LHCN-M2 (cell line): ENCODE results near the gene PLA2G2E. TPM values are rescaled to one million over a fixed set of nuclear protein-coding genes. Genes with fewer than 3 reads are reported as not detected.
"Not testable (repeated sequence)": the region's sequence is repeated elsewhere in the genome, so short reads cannot be mapped to it uniquely, and the experiment has no call there.

Source experiments
- DNase-seq: peaks from one replicate; pipeline ENCODE4 v3.0.0-alpha.2; 2012; ENCODE audit warnings: low read depth
- total RNA-seq: library from RNA; depleted of rRNA; stranded (reverse); fragments of >200 nt; gene quantifications from 2 replicates; pipeline ENCODE4 v1.2.3, GENCODE V29; 2014

PLA2G2E gene
- total RNA-seq, 1 experiment from 2014 or later, result not detected

DNA sequence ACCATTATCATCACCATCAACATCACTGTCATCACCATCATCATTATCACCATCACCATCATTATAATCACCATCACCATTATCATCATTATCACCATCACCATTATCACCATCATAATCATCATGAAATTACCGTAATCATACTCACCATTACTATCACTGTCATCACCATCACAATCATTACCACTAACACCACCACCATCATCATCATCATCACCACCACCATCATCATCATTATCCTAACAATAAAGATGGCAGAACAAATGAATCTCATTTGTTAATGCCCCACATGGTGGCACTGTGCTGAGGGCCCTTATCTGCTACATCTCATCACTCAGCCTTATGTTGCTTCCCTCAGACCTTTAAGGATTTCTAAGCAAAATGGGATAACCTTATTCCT, 9.4 kb upstream of the PLA2G2E start:
- no peak for DNase-seq

DNA sequence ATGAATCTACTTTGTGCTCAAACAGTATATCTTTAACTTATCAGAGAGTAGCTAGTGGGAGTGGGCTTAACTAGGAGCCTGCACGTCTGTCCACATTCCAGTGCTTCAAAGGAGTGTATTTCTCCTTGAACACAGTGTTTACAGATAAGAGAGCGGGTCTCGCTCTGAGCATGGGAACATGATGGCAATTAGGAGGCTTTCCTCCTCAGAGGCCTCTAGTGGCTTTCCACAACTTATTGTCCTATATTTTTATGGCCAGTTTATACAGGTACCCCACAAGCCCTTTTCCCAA, 3.7 kb upstream of the PLA2G2E start:
- not testable (repeated sequence) for DNase-seq

DNA sequence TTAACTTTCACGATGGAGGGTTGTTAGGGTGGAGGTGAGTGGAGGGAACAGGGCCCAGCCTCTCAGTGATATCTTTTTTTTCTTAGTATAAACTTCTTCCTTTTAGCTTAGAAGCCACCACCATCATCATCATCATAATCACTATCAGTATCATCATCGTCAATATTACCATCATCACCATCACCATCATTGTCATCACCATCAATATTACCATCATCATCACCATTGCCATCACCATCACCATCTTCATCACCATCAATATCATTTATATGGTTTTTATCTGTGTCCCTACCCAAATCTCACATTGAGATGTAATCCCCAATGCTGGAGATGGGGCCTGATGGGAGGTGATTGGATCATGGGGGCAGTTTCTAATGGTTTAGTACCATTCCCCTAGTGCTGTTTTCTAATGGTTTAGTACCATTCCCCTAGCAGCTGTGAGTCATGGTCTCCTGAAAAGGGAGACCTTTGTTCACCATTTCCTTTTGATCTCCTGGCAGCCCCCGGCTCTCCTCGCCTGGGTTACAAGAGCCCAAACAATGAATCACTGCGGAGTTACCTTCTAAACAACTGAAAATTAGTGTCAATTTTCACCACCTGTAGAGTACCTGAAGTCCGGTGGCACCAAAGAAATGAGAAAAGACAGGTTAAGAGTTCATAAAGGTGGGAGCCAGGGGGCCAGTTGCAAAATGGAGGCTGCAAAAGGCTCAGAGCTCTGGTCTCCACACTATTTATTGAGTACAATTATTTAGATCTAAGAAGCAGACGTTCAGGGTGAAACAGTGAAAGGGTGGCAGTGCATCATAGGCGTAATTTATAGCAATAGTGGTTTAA, 3.1 kb upstream of the PLA2G2E start:
- DNase-seq, result no peak

DNA sequence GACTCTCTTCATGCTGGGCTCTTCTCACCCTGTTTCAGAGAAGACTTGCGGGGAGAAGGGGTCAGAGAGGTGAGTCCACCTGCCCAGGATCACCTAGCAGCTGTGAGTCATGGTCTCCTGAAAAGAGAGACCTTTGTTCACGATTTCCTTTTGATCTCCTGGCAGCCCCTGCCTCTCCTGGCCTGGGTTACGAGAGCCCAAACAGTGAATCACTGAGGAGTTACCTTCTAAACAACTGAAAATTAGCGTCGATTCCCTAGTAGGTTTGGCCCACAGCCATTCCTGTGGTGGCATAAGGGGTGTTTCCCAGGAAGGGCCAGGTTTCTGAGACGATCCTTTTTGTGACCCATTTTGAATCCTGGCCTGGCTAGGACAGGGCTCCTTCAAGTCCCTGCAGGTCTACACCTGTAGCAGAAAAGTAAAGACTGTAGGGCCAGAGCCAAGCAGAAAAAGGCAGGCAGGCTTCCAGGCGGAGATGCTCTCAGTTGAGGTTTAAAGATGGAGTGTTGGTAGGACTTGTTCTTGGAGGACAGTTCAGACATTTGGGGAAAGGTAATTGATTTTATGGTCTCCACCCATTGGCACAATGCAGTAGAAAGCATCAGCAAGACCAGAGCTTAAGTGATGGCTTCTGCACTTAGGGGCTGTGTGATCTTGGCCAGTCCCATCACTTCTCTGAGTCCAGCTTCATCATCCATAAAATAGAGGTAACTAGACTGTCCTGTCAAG, 2.1 kb upstream of the PLA2G2E start:
- no peak for DNase-seq

DNA sequence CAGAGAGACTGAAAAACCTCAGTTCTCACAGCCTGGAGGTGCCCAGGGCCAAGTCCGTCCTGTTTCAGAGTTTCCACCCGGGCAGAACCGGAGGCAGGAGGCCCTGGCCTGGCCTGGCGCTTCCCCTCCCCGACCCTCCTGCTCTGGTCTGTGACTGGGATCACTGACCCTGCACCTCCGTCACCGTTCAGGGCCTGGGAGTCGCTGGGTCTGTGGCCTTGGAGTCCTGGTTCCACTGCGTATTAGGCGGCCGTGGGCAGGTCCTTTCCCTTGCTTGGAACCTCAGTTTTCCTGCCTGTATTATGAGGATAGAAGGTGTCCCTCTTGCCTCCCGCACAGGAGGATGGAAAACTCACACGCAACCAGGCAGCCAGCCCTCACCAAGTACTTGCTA, 533 bp upstream of the PLA2G2E start:
- DNase-seq, result no peak

DNA sequence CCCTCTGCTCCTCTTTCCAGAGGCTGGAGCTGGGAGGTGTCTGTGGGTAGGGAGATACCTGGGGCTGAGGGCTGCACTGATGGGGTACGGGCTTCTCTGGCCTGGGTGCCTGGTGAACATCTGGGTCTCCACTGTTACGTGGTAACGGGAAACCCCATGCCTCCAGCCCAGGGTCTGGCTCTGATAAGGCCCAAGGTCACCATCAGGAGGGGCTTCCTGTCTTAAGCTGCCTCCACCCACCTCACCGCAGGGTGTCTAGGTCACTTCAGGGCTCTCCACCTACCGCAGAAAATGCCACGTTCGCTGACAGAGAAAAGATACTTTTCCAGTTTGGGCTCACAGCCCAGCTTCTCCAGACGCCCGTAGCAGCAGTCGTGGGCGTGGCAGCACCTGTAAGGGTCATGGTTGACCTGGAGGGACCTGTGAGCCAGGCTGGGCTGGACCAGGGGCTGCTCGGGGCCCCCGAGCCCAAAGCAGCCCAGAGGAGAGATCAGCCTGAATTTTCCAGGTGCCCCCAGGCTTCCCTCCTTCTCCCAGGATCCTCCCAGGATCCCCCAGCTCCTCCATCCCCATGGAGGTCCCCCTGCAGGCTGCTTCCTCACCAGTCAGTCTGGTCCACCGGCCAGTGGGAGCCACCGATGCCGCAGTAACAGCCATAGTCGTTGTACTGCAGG, 1.3 kb downstream of the PLA2G2E start:
- DNase-seq, result no peak

DNA sequence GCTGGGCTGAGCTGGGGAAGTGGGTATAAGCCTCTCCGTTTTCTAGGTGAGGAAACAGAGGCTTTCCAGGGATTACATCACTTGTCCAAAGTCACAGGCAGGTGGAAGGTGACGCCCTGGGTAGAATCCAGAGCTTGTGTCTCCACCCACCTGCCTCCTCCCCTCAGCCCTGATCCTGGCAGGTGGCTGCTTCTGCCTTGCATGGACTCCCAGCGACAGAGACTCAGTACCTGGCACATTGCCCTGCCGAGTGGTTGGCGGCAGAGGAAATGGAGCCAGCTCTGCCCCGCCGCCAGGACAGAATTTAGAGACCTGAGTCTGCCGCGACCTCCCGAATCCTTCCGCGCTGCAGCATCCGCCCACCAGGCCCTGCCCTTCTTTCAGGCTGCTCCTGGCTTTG, 2.1 kb downstream of the PLA2G2E start:
- DNase-seq, result no peak

DNA sequence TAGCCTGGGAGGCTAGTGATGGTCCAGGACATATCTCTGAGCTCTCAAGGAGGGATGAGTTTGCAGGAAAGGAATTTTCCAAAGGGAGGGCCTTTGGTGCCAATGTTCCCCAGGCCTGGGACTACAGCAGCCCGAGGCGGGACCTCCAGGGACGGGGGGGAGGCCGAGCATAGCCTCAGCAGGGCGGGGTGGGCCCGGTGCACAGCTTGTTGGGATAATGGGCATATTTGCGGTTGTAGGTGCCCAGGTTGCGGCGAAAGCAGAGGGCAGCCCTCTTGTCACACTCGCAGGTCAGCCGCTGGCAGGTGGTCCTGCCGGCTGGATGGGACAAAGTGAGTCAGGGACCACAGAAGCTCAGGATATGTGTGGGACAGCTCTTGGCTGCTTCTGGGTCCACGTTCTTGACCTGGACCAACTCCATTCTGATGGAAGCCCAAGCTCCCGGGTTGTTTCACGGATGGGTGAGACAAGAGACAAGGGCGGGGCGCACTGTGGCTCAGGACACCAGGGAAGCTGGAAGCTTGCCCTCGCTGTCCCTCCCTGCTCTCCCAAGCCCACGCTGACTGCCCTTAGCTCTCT, 3.2 kb downstream of the PLA2G2E start:
- DNase-seq, result no peak

DNA sequence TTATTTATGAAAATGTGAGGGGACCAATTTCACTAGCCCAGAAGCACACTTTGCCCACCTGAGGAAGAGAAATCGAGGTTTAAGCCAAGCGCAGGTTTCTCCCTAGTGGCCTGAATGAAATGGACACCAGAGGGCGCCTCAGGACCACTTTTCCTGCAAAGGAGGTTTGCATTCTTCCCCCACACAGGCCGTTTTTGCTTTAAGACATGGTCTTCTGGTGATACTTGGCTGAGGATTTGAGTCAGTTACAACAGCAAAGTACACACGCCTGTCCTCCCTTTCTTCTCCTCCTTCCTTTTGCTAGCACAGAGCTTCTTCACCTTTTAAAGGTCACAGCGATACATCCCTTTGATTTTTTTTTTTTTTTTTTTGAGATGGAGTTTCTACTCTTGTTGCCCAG, 5.4 kb downstream of the PLA2G2E start:
- peak; percentile 63 for DNase-seq

DNA sequence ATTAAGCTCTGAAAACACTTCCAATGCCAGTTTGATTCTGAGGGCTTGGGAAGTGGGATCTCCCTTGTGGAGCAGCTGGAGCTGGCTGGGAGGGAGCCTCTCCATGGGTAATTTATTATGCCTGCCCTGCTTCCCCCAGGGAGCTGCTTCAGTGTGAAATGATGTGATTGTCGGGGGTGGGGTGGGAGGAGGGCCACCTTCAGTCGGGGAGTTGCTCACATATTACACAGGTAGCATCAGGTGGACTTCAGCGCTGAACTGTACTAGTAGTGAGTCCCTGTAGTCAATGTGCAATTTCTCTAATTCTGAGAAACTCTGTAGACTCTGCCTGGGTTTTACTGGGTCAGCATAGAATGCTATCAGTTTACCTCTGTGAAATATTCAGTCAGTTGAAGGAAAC, 12.8 kb downstream of the PLA2G2E start:
- no peak for DNase-seq

DNA sequence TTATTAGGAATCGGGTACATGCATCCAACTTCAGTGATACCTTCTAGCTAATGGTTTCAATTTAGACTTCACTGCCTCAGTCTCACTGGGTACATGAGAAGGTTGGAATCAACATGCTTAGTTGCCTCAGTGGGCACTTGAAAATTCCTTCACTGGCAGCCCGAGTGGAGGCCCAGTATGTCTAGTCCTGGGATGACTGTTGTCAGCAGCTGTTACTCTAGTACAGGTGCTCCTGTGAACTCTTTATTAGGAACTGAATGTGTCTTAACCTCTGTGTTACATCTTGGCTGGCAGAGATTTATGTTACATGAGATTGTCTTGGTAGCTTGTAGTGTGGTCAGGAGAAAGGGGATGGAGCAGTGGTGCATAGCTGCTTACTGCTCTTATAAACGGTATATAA, 13.4 kb downstream of the PLA2G2E start:
- peak; percentile 16 for DNase-seq

DNA sequence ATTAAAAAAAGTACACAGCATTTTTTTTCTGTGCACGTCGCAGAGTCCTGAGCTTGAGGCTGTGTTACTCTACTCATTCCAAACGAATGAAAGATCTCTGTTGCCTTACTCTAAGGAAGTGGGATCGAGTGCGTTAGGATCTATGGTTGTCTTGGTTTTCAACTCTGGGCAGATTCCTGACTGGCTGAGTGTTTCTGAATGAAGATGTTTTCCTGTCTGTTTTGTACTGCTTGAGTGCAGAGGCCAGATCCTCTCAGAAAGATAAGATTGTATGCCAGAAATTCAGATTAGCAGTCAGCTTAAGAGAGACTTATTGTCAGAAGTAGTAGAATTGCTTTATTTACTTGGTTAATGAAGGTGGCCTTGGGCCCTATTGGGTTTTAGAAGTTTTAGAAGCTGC, 14.0 kb downstream of the PLA2G2E start:
- DNase-seq, result peak; percentile 18

DNA sequence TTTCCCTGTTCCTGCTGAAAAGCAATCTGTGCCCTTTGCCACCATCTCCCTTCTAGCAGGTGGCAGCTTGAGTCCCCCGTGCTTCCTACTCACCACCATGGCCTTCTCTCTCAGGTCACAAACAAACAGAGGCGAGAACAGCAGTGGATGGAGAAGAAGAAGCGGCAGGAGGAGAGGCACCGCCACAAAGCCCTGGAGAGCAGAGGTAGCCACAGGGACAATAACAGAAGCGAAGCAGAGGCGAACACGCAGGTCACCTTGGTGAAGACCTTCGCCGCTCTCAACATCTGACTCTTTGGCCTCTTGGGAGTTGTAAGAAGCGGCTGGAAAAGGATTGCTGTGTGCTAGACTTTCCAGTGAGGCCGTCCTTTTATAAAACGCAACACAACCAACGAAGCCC, 16.0 kb downstream of the PLA2G2E start:
- DNase-seq, result no peak

DNA sequence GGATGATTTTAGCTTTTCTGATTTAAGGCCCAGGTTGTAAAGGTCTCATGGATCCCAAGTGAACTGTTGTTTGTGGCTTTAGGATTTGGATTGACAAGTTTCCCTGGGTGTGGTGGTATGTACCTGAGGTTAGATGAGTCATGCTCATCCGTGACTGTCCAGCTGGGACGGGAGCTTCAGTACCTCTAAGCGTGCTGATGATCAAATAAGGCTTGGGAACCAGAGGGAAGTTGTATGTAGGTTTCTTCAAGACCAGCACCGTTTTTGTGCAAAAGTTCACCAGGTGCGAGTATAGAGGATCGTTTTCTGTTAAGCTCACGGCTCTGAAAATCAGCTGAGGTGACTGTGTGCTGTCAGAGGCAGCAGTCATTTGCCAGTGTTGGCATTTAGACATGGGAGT, 19.8 kb downstream of the PLA2G2E start:
- no peak for DNase-seq

DNA sequence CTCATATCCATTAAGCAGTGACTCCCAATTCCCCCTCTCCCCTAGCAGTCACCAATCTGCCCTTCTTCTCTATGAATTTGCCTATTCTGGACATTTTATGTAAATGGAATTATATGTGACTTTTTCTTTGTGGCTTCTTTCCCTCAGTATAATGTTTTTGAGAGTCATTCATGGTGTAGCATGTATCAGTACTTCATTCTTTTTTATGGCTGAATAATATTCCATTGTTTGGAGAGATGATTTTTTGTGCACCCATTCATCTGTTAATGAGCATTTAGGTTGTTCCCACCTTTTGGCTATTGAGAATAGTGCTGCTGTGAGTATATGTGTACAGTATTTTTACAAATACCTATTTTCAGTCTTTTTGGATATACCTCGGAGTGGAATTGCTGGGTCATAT, 21.8 kb downstream of the PLA2G2E start:
- DNase-seq, result no peak

DNA sequence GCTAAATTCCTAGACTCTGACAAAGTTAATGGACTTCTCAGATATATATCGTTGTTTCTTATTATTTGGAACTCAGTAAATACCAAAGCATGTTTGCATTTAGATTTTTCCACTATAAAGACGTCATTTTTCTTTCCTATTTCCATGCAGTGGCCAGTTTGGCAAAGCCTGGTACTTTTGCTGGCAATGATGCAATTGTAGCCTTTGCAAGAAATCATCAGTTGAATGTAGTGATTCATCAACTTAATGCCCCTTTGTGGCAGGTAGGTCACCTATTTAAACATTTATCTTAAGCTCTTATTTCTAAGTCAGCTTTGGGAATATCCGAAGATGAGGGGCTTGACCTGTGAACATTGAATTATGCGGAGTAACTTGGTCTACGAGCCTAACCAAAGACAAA, 29.2 kb downstream of the PLA2G2E start:
- DNase-seq, result no peak

DNA sequence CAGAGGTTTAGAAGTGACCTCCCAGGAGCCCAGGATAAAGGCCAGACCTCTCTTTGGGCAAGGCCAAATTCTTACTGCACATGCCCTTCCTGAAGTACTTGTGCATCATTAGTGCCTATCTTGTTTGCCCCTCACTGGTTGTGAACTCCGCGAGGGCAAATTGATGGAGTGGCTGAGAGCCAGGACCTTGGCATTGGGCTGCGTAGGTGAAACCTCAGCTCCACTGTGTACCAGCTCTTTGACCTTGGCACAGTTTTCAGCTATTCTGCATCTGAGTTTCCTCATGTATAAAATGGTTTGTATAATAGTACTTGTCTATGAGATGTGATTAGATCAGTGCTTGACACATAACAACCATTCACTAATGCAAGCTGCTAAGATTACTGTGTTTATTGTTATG, 29.7 kb downstream of the PLA2G2E start:
- no peak for DNase-seq

DNA sequence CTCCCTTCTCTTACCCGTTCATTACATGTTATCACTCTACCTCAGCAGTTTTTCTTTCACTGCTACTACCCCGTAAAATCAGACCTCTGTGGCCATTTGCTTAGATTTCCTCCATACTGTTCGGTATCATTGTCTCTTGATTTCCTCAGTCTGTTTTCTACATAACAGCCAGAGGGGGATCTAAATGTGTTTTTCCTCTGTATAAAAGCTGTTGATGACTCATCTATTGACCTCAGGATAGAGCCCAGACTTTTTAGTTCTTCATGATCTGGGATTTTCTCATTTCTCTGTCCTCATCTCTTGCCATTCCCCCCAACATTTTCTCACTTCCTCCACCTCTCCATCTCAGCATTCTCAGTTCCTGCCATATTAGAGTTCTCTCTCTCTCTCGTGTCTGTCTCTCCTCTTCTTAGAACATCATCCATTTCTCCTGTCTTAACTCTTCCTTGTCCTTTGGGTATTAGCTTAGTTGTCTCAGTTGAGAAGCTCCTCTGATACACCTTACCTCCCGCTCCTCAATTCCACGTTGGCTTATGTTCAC, 30.7 kb downstream of the PLA2G2E start:
- peak; percentile 34 for DNase-seq

DNA sequence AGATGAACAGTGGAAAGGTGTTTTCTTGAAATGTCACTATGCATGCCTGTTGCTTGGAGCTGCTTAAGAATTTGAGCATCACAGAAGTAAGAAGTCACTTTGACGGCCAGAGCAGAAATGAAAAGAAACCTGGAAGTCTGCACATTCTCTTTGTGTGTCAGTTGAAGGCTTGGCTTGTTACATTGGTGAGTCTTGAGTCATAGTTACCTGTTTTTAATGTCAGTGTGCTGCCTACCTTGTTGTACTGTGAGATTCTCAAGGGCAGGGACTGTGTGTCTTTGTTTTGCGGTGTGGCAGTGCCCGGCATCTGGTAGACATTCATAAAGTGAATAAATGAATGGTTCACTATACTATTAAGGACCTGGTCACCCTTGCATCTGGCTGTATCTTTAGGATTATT, 31.3 kb downstream of the PLA2G2E start:
- DNase-seq, result no peak

DNA sequence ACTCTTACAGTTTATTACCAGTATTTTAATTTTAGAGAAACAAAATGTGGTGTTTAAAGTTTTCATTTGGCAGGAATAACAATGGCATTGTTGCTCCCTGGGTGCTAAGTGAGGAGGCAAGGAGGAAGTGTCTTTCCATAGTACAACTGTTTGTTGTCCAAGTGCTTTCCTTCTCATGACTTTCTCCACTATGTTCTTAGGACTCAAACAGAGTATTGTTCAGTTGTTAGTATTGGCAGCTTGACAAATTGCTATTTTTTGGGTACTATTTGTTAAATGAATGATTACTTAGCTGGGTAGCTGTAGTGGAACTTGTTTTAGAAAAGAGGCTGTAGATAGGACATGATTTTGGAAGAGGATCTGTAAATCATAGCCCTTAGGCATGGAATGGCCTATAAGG, 33.8 kb downstream of the PLA2G2E start:
- no peak for DNase-seq

DNA sequence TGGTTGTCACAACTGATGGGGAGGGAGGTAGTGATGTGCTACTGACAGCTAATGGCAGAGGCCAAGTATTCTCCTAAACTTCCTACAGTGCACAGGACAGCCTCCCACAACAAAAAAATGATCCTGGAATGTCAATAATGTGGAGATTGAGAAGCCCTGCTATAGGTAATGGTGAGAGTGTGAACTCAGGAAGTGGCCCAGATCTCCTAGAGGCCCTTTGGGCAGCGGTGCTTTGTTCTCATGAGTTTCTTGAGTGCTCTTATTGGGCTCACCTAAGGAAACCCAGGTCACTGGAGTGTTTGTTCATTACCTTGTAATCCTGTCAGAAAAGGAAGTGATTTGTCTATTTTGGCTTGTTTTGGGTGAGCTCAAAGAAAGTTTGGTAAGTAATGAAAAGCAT, 35.3 kb downstream of the PLA2G2E start:
- DNase-seq, result no peak

DNA sequence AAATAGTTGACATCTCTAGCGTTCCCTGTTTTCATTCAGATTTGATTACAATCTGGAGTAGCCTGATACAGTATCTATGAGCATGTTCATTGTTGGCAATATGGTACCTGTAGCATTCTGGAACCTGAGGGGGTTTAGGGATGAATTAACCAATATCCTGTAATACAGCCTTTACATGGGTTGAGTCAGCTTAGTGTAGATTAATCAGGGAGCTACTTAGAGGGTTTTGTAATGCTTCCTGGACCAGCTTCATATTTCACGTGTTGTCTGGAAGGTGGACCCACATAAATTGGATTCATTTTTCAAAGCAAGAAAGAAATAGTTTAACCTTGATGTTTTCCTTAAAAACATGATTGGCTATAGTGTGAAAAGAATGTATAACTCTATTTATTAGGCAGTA, 37.6 kb downstream of the PLA2G2E start:
- no peak for DNase-seq
